HG03520 (cell line): Measurements from ENCODE around the gene SRRM1.
"Not testable (repeated sequence)": the region's sequence is repeated elsewhere in the genome, so short reads cannot be mapped to it uniquely, and the experiment has no call there.

Experiments
- ATAC-seq: cut with Tn5 transposase; IDR thresholded peaks from one replicate; pipeline ENCODE4 v1.9.1; 2021; ENCODE audit warnings: mild to moderate bottlenecking, moderate library complexity; ENCODE audit not compliant: unreplicated experiment

SRRM1 gene

GRCh38 chr1:24714859-24715520 lies 71.9 kb downstream of the SRRM1 start:
- no peak for ATAC-seq

GRCh38 chr1:24715658-24716057 lies 72.6 kb downstream of the SRRM1 start:
- no peak for ATAC-seq

- no peak for ATAC-seq
Observed at GRCh38 chr1:24717887-24718650, 75.0 kb downstream of the SRRM1 start.

- ATAC-seq = no peak
Observed at GRCh38 chr1:24720152-24720551, 77.0 kb downstream of the SRRM1 start.

- no peak for ATAC-seq
Observed at GRCh38 chr1:24721533-24721932, 78.4 kb downstream of the SRRM1 start.

GRCh38 chr1:24722073-24723035 lies 79.3 kb downstream of the SRRM1 start:
- ATAC-seq = not testable (repeated sequence)
